Gastroesophageal sphincter (tissue), 3 donors: Measurements from ENCODE around the gene KIAA2012.

Source experiments
- EP300 ChIP-seq: sonication (generic); formaldehyde crosslinking; IDR thresholded peaks from one replicate; pipeline ENCODE4 v1.6.1; 2017; ENCODE audit warnings: antibody characterized with exemption, mild to moderate bottlenecking
- POLR2A ChIP-seq, 2 donors: fragments of 450-650 bp; IDR thresholded peaks; one replicate each; pipeline ENCODE4 v1.6.1; 2017; ENCODE audit warnings: antibody characterized with exemption in 2 of 2, mild to moderate bottlenecking in 2 of 2, moderate library complexity in 1 of 2
- POLR2AphosphoS5 ChIP-seq: sonication (generic); formaldehyde crosslinking; IDR thresholded peaks from one replicate; pipeline ENCODE4 v1.6.1; 2017; ENCODE audit warnings: antibody characterized with exemption
- TF ChIP-seq, protein P1 (sequence below), 4 experiments: fragments of 200-600 bp in 2 of 4; fragments of 450-650 bp in 2 of 4; sonication (generic) in 1 of 4; IDR thresholded peaks; one replicate each; pipeline ENCODE4 v1.5.1; 2017 to 2019; ENCODE audit warnings: antibody characterized with exemption in 4 of 4, mild to moderate bottlenecking in 2 of 4, moderate library complexity in 2 of 4

DNA sequence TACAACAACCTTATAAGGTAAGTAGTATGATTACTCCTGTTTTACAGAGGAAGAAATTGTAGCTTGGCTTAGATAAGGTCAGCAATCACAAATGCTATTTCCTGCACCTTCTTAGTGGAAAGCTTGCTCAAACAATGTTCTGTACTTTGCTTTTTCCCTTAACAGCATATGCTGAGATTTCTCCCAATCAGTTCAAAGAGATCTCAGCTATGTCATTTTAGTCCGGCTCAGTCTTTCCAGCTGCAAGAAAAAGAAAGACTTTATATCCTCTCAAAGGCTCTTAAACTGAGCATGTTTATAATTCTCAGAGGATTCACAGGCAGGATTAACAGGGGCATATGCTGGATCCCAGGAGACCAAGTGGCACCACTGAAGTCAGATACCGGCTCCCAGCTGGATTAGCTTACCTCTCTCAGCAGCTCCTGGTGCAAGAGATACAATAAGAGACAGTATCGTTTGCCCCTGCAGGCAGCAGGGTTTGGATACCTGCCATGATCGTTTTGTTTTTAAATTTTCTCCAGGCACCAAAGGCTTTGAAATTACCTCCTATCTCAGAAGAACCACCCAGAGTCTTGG lies 29.5 kb downstream of the KIAA2012 start:
- TF ChIP-seq, protein P1, sequence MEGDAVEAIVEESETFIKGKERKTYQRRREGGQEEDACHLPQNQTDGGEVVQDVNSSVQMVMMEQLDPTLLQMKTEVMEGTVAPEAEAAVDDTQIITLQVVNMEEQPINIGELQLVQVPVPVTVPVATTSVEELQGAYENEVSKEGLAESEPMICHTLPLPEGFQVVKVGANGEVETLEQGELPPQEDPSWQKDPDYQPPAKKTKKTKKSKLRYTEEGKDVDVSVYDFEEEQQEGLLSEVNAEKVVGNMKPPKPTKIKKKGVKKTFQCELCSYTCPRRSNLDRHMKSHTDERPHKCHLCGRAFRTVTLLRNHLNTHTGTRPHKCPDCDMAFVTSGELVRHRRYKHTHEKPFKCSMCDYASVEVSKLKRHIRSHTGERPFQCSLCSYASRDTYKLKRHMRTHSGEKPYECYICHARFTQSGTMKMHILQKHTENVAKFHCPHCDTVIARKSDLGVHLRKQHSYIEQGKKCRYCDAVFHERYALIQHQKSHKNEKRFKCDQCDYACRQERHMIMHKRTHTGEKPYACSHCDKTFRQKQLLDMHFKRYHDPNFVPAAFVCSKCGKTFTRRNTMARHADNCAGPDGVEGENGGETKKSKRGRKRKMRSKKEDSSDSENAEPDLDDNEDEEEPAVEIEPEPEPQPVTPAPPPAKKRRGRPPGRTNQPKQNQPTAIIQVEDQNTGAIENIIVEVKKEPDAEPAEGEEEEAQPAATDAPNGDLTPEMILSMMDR (IDR thresholded peaks at IDR 0.05): no peak
- TF ChIP-seq EP300 (no peak), POLR2A (IDR thresholded peaks at IDR 0.05) (no peak), POLR2AphosphoS5 (no peak)
